ENCODE data around the gene EYS. TPM values are rescaled to one million over a fixed set of nuclear protein-coding genes. Genes with fewer than 3 reads are reported as not detected.

The EYS gene
- total and polyA plus RNA-seq, 8 donors = 0.55 to 0.58 TPM; not detected in 6

GRCh38 chr6:64160486-64160885 is 1546.5 kb downstream of the EYS start:
- intact Hi-C loops (cut with DNase I; ENCODE audit: low total_unique reads) = no loop called here
- Histone ChIP-seq H3K9me3 (peaks cover 0 to 6% (median 0%) of the 10 kb centered on the region in 4 donors), H3K36me3 (no peaks in the 10 kb centered on the region), H3K4me1 (no peaks in the 10 kb centered on the region), H3K27ac (no peak overlapping the region), H3K4me3 (no peak overlapping the region), H3K27me3 (no peaks in the 10 kb centered on the region)
- 41 to 52% (median 46%) methylated on average over 1 of the region's 1 CpG for WGBS, 5 donors
- TF ChIP-seq POLR2A (IDR thresholded peaks at IDR 0.05) = no peak
- no peak for TF ChIP-seq CTCF (IDR thresholded peaks at IDR 0.05)
- TF ChIP-seq POLR2AphosphoS5 (IDR thresholded peaks at IDR 0.05) = no peak
- DNase-seq = no peak

GRCh38 chr6:64155063-64155462 is 1552.0 kb downstream of the EYS start:
- DNase-seq = no peak
- WGBS, 5 donors = 63 to 71% (median 67%) methylated on average over 2 of the region's 2 CpGs
- Histone ChIP-seq H3K4me3 (no peak overlapping the region), H3K27me3 (no peaks in the 10 kb centered on the region), H3K9me3 (peaks cover 0 to 6% (median 0%) of the 10 kb centered on the region in 4 donors), H3K27ac (no peak overlapping the region), H3K36me3 (no peaks in the 10 kb centered on the region), H3K4me1 (no peaks in the 10 kb centered on the region)
- TF ChIP-seq POLR2AphosphoS5 (IDR thresholded peaks at IDR 0.05) = no peak
- no peak for TF ChIP-seq CTCF (IDR thresholded peaks at IDR 0.05)
- TF ChIP-seq POLR2A (IDR thresholded peaks at IDR 0.05) = no peak
- no peak for TF ChIP-seq EP300 (IDR thresholded peaks at IDR 0.05)
- intact Hi-C loops (cut with DNase I; ENCODE audit: low total_unique reads) = no loop called here

- H3K36me3 ChIP-seq = no peaks in the 10 kb centered on the region
- 48 to 73% (median 59%) methylated on average over 2 of the region's 2 CpGs for WGBS, 5 donors
- H3K4me3 ChIP-seq = no peak overlapping the region
- intact Hi-C loops (cut with DNase I; ENCODE audit: low total_unique reads) = no loop called here
- H3K27me3 ChIP-seq = no peaks in the 10 kb centered on the region
- H3K9me3 ChIP-seq = no peaks in the 10 kb centered on the region
- DNase-seq = no peak
- H3K4me1 ChIP-seq = no peaks in the 10 kb centered on the region
- no peak for TF ChIP-seq POLR2A (IDR thresholded peaks at IDR 0.05)
- no peak for TF ChIP-seq POLR2AphosphoS5 (IDR thresholded peaks at IDR 0.05)
- no peak for TF ChIP-seq EP300 (IDR thresholded peaks at IDR 0.05)
- no peak for TF ChIP-seq CTCF (IDR thresholded peaks at IDR 0.05)
- H3K27ac ChIP-seq = no peak overlapping the region
These were observed 1560.2 kb downstream of the EYS start for GRCh38 chr6:64146876-64147275.

GRCh38 chr6:64146094-64146493 is 1560.9 kb downstream of the EYS start:
- no peak for TF ChIP-seq EP300 (IDR thresholded peaks at IDR 0.05)
- TF ChIP-seq CTCF (IDR thresholded peaks at IDR 0.05) = no peak
- TF ChIP-seq POLR2AphosphoS5 (IDR thresholded peaks at IDR 0.05) = no peak
- TF ChIP-seq POLR2A (IDR thresholded peaks at IDR 0.05) = no peak
- Histone ChIP-seq H3K27ac (no peak overlapping the region), H3K4me3 (no peak overlapping the region), H3K9me3 (no peaks in the 10 kb centered on the region), H3K4me1 (no peaks in the 10 kb centered on the region), H3K36me3 (no peaks in the 10 kb centered on the region), H3K27me3 (no peaks in the 10 kb centered on the region)
- DNase-seq = no peak
- intact Hi-C loops (cut with DNase I; ENCODE audit: low total_unique reads) = no loop called here
- 33 to 48% (median 40%) methylated on average over 1 of the region's 1 CpG for WGBS, 5 donors

Measured in stomach (tissue), 9 donors.